Caco-2 (cell line): ENCODE results near the gene NDFIP2. TPM values are rescaled to one million over a fixed set of nuclear protein-coding genes. Genes with fewer than 3 reads are reported as not detected.

Experiments
- BruUV-seq: library from RNA; stranded (reverse); fragments of 400-500 nt; replicated peaks from 2 replicates; lab custom pipeline; 2021; lab: Mats Ljungman, UMichigan
- CTCF ChIA-PET: fragments of 300-600 bp; sonication (Branson Sonifier 250); formaldehyde crosslinking; loops from one replicate; lab custom pipeline; 2022; ENCODE audit warnings: antibody characterized with exemption; lab: Charles Lee
- POLR2A ChIA-PET: fragments of 300-600 bp; sonication (Branson Sonifier 250); formaldehyde crosslinking; loops from one replicate; lab custom pipeline; 2022; ENCODE audit warnings: antibody characterized with exemption; lab: Charles Lee
- DNase-seq, 2 experiments: peaks; one replicate each; pipeline versions ENCODE4 v3.0.0 to v3.0.0-alpha.2; 2020 to 2022
- H3K27me3 ChIP-seq: replicated peaks from 2 replicates; pipeline ENCODE4 v1.6.0; 2011; ENCODE audit warnings: low read length; ENCODE audit not compliant: control insufficient read depth, insufficient read depth
- H3K36me3 ChIP-seq: 2 replicates; pipeline ENCODE4 v1.5.1; 2011; ENCODE audit warnings: low read length; ENCODE audit not compliant: control insufficient read depth, insufficient read depth
- H3K4me1 ChIP-seq: fragments of 250-450 bp; sonication (Bioruptor Pico); 2 replicates; pipeline ENCODE4 v1.5.1; 2020; ENCODE audit warnings: mild to moderate bottlenecking
- H3K4me3 ChIP-seq: 2 replicates; pipeline ENCODE4 v1.5.1; 2011; ENCODE audit warnings: low read depth, mild to moderate bottlenecking, control low read depth, low read length
- H3K9me3 ChIP-seq: fragments of 250-450 bp; sonication (Bioruptor Pico); 2 replicates; pipeline ENCODE4 v1.5.1; 2020; ENCODE audit warnings: mild to moderate bottlenecking, moderate library complexity
- H3K27ac Mint-ChIP-seq: one replicate; pipeline ENCODE4 v1.8.0; 2022; ENCODE audit warnings: mixed read lengths; ENCODE audit not compliant: unreplicated experiment
- H3K27me3 Mint-ChIP-seq: one replicate; pipeline ENCODE4 v1.8.0; 2022; ENCODE audit warnings: mixed read lengths; ENCODE audit not compliant: insufficient read depth, unreplicated experiment
- H3K36me3 Mint-ChIP-seq: one replicate; pipeline ENCODE4 v1.8.0; 2022; ENCODE audit warnings: mild to moderate bottlenecking, mixed read lengths; ENCODE audit not compliant: insufficient read depth, unreplicated experiment
- H3K4me1 Mint-ChIP-seq: one replicate; pipeline ENCODE4 v1.8.0; 2022; ENCODE audit warnings: low read depth, mixed read lengths; ENCODE audit not compliant: unreplicated experiment
- H3K4me3 Mint-ChIP-seq: one replicate; pipeline ENCODE4 v1.8.0; 2022; ENCODE audit warnings: mild to moderate bottlenecking, moderate library complexity, mixed read lengths; ENCODE audit not compliant: unreplicated experiment
- H3K9me3 Mint-ChIP-seq: one replicate; pipeline ENCODE4 v1.8.0; 2022; ENCODE audit warnings: mixed read lengths; ENCODE audit not compliant: unreplicated experiment
- intact Hi-C: fragments of 100-400 bp; cut with micrococcal nuclease; formaldehyde crosslinking; loops from one replicate; pipeline ENCODE4 v1.10.0; 2022; ENCODE audit not compliant: unreplicated experiment
- total RNA-seq: library from RNA; stranded (reverse); gene quantifications from 2 replicates; pipeline ENCODE4 v1.2.3, GENCODE V29; 2022
- TF ChIP-seq, protein P1 (sequence below), 2 experiments: fragments of 200-600 bp in 1 of 2; IDR thresholded peaks; 1 replicate in 1 of 2; 2 replicates in 1 of 2; pipeline versions ENCODE4 v1.5.1 to v1.8.0; 2011 to 2022; ENCODE audit warnings: antibody characterized with exemption in 1 of 2, control low read depth in 1 of 2, inconsistent platforms in 1 of 2, low read depth in 1 of 2, low read length in 1 of 2, mild to moderate bottlenecking in 1 of 2, moderate library complexity in 1 of 2; ENCODE audit not compliant: insufficient read depth in 1 of 2, severe bottlenecking in 1 of 2, unreplicated experiment in 1 of 2

NDFIP2 gene
- total RNA-seq, 1 experiment from 2014 or later, result 61.2 TPM

- no peaks in the 10 kb centered on the region for H3K9me3 ChIP-seq
- peaks cover 19% of the 10 kb centered on the region for H3K4me1 ChIP-seq
Observed at GRCh38 chr13:79492918-79493594, 12.1 kb downstream of the NDFIP2 start.

GRCh38 chr13:79496188-79496587, 15.2 kb downstream of the NDFIP2 start:
- CTCF ChIA-PET, result no interaction called here
- H3K4me3 ChIP-seq, result no peak overlapping the region
- H3K27me3 Mint-ChIP-seq, result no peaks in the 10 kb centered on the region
- H3K4me3 Mint-ChIP-seq, result no peak overlapping the region
- H3K4me1 ChIP-seq, result peaks cover 7% of the 10 kb centered on the region
- peaks cover 13% of the 10 kb centered on the region for H3K4me1 Mint-ChIP-seq
- DNase-seq, result no peak
- POLR2A ChIA-PET, result no interaction called here
- no peaks in the 10 kb centered on the region for H3K27me3 ChIP-seq
- 0 out of 2 replicates have a peak, but pooled peaks cover 1% of the 10 kb centered on the region for H3K36me3 ChIP-seq
- H3K36me3 Mint-ChIP-seq, result peaks cover 6% of the 10 kb centered on the region
- intact Hi-C loops, result no loop called here
- H3K9me3 Mint-ChIP-seq, result peaks cover 7% of the 10 kb centered on the region
- TF ChIP-seq, protein P1, sequence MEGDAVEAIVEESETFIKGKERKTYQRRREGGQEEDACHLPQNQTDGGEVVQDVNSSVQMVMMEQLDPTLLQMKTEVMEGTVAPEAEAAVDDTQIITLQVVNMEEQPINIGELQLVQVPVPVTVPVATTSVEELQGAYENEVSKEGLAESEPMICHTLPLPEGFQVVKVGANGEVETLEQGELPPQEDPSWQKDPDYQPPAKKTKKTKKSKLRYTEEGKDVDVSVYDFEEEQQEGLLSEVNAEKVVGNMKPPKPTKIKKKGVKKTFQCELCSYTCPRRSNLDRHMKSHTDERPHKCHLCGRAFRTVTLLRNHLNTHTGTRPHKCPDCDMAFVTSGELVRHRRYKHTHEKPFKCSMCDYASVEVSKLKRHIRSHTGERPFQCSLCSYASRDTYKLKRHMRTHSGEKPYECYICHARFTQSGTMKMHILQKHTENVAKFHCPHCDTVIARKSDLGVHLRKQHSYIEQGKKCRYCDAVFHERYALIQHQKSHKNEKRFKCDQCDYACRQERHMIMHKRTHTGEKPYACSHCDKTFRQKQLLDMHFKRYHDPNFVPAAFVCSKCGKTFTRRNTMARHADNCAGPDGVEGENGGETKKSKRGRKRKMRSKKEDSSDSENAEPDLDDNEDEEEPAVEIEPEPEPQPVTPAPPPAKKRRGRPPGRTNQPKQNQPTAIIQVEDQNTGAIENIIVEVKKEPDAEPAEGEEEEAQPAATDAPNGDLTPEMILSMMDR (IDR thresholded peaks at IDR 0.05; ENCODE audit: insufficient read depth in 1 of 2, low read depth in 1 of 2, low read length in 1 of 2, severe bottlenecking in 1 of 2, unreplicated experiment in 1 of 2), result no peak
- H3K27ac Mint-ChIP-seq, result no peak overlapping the region
- peaks cover 8% of the 10 kb centered on the region; the same call in 1 of the 2 replicates for H3K9me3 ChIP-seq
- no TSS peak for BruUV-seq

More at GRCh38 chr13:79492918-79493594, 12.1 kb downstream of the NDFIP2 start:
- Mint-ChIP-seq H3K27ac (no peak overlapping the region), H3K9me3 (peaks cover 3% of the 10 kb centered on the region), H3K4me3 (no peak overlapping the region), H3K4me1 (peaks cover 20% of the 10 kb centered on the region), H3K36me3 (no peaks in the 10 kb centered on the region), H3K27me3 (no peaks in the 10 kb centered on the region)
- intact Hi-C loops, result no loop called here
- Histone ChIP-seq H3K4me3 (no peak overlapping the region), H3K36me3 (0 out of 2 replicates have a peak, but pooled peaks cover 1% of the 10 kb centered on the region), H3K27me3 (no peaks in the 10 kb centered on the region)
- ChIA-PET CTCF (no interaction called here), POLR2A (no interaction called here)
- TF ChIP-seq, protein P1 (IDR thresholded peaks at IDR 0.05; ENCODE audit: insufficient read depth in 1 of 2, low read depth in 1 of 2, low read length in 1 of 2, severe bottlenecking in 1 of 2, unreplicated experiment in 1 of 2), result no peak
- no peak for DNase-seq
- BruUV-seq, result no TSS peak

- Mint-ChIP-seq H3K27ac (no peak overlapping the region), H3K27me3 (no peaks in the 10 kb centered on the region), H3K36me3 (peaks cover 6% of the 10 kb centered on the region), H3K4me3 (no peak overlapping the region), H3K4me1 (peaks cover 6% of the 10 kb centered on the region), H3K9me3 (peaks cover 7% of the 10 kb centered on the region)
- no peaks in the 10 kb centered on the region for H3K4me1 ChIP-seq
- no peaks in the 10 kb centered on the region for H3K27me3 ChIP-seq
- ChIA-PET CTCF (no interaction called here), POLR2A (no interaction called here)
- TF ChIP-seq, protein P1 (IDR thresholded peaks at IDR 0.05; ENCODE audit: insufficient read depth in 1 of 2, low read depth in 1 of 2, low read length in 1 of 2, severe bottlenecking in 1 of 2, unreplicated experiment in 1 of 2), result no peak
- H3K9me3 ChIP-seq, result peaks cover 8% of the 10 kb centered on the region; the same call in 1 of the 2 replicates
- no peak for DNase-seq
- H3K4me3 ChIP-seq, result no peak overlapping the region
- 0 out of 2 replicates have a peak, but pooled peaks cover 1% of the 10 kb centered on the region for H3K36me3 ChIP-seq
- BruUV-seq, result no TSS peak
- intact Hi-C loops, result no loop called here
Observed at GRCh38 chr13:79497064-79497463, 16.1 kb downstream of the NDFIP2 start.
